Activated CD4-positive, alpha-beta T cell treated with anti-CD3 and anti-CD28 coated beads for 4 hours (primary cell): ENCODE measurements around the gene MAPK4.
"Not testable (repeated sequence)": the region's sequence is repeated elsewhere in the genome, so short reads cannot be mapped to it uniquely, and the experiment has no call there.

Experiments used
- DNase-seq, 2 donors: peaks; one replicate each; pipeline ENCODE4 v3.0.0-alpha.2; 2020

The MAPK4 gene

DNA sequence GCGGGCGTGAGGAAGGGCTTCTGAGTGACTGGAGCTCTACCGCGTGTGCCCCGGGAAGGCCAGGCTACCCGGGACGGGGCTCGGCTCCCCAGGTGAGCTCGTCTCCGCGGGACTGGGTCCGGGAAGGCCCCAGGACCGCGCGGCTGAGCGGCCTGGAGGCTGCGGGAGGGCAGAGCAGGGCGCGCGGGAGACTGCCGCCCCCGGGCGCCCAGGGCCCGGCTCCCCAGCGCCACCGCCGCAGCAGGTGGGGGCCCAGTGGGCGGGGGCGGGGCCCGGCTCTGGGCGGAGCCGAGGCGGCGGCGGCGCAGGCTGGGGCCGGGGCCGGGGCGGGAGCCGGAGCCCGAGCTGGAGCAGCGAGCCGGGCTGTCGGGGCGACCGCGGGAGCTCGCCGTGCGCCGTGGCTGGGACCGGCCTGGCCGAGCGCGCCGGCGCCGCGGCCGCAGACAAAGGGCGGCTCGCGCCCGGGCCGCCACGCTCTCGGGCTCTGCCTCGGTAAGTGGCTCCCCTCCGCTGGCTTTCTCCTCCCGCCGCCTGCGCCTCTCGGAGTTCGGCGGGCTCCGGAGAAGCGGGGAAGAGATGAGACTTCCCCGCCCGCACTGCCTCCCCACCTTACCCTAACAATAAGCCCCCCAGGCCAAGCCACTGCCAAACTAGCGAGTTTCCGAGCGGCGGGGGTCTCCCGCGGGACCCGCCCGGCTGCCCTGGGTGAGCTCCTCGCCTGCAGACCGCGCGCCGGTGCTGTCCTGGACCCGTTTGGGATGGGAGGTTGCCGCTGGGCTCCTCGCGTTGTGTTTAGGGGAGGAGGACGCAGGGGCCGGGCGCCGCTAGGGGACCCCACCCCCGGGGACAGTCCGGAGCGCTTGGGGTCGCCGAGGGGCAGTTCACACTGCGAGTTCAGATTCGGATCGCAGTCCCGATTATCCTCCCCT is at the start of gene MAPK4:
TSS of gene MAPK4 (plus strand) at position 336 of the 929 bp plus-strand sequence. CDS start 103,872 bp downstream, outside the sequence.
- DNase-seq = no peak

DNA sequence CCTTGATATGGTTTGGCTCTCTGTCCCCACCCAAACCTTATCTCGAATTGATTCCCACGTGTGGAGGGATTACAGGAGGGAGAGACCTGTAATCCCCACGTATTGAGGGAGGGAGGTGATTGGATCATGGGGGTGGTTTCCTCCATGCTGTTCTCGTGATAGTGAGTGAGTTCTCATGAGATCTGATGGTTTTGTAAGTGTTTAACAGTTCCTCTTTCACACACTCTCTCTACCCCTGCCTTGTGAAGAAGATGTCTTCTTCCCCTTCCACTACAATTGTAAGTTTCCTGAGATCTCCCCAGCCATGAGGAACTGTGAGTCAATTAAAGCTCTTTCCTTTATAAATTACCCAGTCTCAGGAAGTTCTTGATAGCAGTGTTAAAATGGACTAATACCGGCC is 42.6 kb upstream of the MAPK4 start:
- not testable (repeated sequence) for DNase-seq

DNA sequence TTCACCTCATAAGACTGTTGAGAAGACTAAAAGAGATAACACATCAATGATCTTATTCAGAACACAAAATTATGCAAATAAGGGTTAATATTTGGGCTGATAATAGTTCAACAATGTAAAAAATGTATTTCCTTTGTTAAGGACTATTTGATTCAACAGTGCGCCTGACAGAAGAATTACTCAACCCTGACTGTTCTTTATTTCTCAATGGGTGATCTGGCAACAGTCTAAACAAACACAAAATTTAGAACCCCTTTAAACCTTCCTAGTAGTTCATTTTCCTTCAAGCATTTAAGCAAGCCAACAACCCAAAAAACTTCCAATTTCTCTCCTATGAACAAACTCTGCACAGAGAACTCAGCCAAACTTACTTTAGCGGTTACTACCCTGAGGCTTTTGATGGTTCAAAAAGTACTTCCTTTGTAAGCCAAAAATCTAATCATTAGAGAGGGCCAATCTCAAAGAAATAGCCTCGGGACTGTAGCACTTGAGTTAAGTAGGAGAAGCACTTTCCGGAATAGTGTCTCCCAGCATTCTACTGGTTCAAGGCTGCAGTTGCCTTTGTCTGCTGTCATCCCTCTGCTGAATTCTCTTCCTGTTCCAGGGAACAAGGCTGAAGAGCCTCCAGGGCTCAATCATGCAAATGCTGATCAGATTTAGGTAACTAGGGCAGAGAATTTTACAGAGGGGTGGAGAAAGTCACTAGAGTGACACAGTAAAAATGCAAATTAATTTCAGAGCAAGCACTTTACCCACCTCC is 40.9 kb upstream of the MAPK4 start:
- no peak for DNase-seq

DNA sequence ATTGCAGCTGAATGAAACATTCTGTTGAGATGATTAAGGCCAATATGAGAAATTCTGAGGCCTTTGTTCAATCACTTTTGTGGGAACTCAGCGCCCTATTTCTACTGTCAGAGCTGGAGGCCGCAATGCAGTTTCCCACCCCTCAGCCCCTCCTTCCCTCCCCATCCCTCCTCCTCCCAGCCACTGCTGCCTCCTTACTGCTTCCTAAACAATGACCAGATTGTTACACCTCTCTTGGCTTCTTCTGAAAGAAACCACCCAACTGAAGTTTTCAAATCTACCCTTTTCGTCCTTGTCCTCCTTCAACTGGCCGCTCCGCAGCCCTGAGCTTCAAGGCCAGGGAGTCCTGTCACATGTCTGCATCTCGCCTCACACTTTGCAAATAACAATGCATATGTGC is 36.7 kb upstream of the MAPK4 start:
- DNase-seq = no peak

DNA sequence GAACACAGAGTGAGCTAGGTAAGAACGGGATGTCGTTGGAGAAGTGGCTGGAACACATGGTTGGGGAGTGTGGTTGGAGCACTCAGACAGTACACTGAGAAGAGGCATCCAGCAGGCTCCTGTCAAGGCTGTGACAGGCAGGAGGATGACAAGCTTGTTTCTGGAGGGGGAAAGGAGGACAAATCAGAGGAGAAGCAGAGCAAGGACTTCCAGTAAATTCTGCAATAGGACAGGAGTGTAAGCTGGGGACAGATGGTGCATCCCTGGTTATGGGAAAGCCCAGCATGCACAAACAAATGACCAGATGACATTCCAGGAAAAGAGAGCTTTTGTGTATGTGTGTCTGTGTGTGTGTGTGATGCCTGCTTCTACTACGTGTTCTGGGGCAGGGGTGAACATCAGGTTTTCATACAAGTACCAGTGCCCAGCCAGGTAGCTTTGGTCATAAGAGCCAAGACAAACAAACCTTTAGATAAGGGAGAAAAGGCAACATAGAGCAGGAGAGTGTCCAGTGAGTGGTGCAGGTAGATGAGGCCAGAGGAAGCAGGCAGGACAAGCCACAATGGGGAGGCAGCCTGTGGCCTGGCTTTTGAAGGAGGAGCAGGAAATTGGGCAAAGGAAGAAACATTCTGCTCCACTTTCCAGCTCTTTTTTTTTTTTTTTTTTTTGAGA is 32.1 kb upstream of the MAPK4 start:
- no peak for DNase-seq

DNA sequence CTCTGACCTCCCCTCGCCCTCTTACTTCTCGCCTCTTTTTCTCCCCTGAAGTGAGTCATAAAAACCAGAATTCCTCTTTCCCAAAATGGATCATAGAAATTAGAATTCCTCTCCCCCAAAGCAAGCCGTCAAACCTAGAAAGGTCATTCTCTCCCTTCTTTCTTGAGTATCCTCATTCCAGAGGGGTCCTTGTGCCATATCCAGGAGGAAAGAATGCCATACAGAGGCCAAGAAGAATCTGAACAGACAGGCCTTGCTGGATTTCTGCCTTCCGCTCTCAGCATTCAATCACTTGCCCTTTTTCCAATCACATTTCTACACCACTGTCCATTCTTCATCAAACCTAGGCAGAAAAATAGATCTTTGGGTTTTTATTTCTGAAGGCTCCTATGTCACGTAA is 31.1 kb upstream of the MAPK4 start:
- DNase-seq = no peak

DNA sequence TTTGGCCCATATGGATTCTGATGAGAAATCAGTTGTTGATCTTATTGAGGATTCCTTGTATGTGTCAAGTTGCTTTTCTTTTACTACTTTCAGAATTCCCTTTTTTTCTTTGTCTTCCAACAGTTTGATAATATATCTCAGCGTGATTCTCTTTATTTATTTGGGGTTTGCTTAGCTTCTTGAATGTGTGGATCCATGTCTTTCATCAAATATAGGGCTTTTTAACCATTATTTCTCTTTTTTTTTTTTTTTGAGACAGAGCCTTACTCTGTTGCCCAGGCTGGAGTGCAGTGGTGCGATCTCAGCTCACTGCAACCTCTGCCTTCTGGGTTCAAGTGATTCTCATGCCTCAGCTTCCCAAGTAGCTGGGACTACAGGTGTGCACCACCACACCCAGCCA is 26.1 kb upstream of the MAPK4 start:
- not testable (repeated sequence) for DNase-seq

DNA sequence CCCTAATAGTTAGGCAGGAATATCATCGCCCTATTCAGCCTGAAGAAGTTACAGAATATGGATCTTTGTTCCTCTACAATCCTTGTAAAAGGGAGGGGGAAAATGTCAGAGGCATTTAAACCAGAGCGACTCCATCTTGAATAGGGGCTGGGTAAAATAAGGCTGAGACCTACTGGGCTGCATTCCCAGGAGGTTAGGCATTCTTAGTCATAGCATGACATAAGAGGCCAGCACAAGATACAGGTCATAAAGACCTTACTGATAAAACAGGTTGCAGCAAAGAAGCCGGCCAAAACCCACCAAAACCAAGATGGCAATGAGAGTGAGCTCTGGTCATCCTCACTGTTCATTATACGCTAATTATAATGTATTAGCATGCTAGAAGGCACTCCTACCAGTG is 15.4 kb upstream of the MAPK4 start:
- not testable (repeated sequence) for DNase-seq

DNA sequence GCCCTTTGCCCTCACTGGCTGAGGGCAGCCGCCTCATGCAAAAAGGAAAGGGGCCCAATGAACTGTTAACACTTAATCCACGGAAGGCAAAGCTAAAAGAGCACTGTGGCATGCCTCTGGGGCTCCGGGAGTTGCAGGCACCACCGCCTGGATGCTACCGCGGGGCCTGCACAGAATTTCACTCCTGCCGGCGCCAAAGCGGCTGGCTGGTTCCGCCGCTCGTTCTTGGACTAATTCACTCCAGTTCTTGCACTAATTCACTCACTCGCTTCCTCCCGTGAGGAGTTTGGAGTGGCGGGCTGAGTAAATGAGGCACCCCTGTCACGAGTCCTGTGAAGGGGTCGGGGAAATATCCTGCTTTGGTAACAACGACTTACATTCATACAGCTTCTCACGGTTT is 14.0 kb upstream of the MAPK4 start:
- no peak for DNase-seq

GRCh38 chr18:50548160-50548559 is 11.7 kb upstream of the MAPK4 start:
- DNase-seq = no peak

- DNase-seq = not testable (repeated sequence)
Observed at GRCh38 chr18:50551651-50552050, 8.2 kb upstream of the MAPK4 start.

- DNase-seq = no peak
Observed at GRCh38 chr18:50558157-50558556, 1.7 kb upstream of the MAPK4 start.

DNA sequence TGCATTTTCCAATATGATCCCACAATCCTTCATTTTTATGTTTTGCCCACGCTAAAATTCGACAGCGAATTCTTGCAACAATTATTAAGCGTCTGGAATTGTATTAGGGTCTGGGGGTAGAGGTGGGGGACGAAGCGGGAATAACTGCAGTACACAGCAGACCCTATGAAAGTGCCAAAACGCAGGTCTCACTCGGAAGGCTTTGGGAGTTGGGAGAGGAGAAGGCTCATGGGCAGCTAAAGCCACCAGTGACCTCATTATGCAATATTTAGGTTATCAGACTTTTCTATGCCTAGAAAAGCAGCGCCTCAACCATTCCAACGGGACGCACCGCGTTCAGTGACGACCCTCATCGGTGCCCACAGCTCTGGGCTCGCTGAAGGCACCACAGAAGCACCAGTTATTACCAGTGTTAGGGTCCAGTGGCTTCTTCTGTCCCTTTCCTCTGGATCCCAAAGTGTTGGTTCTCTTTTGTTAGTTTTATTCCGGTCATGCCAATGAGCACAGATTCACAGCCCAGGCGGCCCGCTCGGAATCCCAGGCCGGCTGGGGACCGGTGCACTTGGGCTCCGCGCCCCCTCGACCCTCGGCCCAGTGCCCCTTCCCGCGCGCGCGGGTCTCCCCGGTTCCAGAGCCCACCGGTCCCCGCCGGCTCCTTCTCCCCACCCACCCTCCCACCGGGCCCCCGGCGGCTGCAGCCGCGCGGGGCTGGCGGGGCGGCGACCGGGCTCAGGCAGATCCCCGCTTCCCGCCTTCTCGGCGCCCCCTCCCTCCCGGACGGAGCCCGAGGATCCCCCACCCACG is 737 bp upstream of the MAPK4 start:
- no peak for DNase-seq

DNA sequence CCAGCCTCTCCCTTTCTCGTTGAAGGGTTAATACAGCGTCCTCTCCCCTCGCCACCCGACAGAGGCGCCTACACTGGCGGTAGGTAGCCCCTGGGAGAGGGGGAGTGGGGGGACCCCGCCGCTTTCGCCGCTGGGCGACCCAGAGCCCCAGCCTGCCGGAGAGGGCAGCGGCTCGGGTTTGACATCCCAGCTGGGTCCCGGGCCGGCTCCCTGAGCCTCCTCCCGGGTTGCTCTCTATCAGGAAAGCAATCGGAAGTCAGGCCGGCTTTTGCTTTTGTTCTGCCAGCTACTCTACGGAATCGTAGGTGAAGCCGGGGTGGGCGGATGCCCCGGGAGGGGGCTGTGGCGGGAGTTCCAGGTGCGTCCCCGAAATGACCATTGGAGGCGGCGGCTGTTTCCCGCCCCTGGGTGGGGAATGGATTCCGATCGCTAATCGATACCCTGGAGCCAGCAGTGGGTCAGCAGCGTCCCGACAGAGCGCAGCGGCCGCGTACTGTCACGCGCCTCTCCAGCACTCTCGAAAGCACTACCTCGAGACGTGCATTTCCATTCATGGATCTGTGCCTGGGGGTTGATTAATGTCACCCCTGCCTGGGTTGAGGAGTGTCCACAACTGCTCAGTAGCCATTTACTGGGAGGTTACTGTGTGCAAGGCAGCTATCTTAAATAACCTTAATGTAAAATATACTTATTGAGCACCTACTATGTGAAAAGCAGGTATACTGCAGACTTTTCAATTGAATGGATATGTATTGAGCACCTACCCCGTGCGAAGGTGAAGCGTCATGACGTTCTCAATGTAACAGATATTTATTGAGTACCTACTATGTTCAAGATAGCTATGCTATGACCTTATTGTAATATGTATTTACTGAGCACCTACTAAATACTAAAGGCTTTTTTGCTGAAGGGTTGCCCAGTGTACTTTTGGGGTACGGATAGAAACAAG is 1.1 kb downstream of the MAPK4 start:
- no peak for DNase-seq

- DNase-seq = not testable (repeated sequence)
Observed at GRCh38 chr18:50562258-50562657, 2.4 kb downstream of the MAPK4 start.

GRCh38 chr18:50562686-50563085 is 2.8 kb downstream of the MAPK4 start:
- no peak for DNase-seq

DNA sequence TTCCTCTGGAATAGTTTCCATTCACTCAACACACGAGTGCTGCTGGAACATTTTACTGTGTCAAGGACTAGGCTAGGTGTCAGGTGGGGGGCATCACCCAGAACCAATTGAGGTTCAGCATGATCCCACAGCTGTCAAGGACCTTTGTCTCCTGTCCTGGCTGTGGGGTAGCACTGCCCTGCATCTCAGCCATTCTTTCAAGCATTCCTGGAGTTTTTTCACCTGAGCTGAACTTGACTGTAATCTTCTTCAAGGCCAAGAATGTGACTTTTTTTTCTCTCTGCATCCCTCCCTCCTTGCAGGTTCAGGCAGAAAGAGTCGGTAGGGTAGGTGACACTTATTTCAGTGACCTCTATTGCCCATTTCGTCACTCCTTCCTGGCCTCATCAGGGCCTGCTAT is 3.5 kb downstream of the MAPK4 start:
- DNase-seq = no peak

GRCh38 chr18:50569930-50570329 is 10.0 kb downstream of the MAPK4 start:
- no peak for DNase-seq

DNA sequence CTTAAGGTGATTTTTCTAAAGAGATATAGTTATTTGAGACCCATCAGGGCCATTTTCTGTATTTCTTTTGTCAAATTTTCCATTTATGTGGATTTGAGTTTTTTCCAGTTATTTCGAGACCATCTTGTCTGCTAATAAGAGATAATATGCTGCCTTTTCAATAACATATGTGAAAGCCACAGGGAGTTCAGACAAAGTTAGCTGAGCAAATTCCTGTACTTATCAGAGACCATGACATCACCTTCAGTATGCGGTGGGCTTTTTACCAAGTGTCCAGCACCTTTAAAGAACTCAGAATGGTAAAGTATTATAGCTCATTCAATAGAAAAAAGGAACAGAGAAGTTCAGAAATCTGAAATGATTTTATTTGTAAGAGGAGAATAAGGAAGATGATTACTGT is 11.7 kb downstream of the MAPK4 start:
- no peak for DNase-seq

DNA sequence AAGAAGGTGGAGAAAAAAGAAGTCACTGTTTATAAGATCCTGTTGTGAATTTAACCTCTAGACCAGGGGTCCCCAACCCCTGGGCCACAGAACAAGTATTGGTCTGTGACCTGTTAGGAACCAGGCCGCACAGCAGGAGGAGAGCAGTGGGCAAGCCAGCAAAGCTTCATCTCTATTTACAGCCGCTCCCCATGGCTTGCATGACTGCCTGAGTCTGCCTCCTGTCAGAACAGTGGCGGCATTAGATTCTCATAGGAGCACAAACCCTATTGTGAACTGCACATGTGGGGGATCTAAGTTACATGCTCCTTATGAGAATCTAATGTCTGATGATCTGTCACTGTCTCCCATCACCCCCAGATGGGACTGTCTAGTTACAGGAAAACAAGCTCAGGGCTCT is 13.3 kb downstream of the MAPK4 start:
- not testable (repeated sequence) for DNase-seq

GRCh38 chr18:50573679-50574078 is 13.8 kb downstream of the MAPK4 start:
- DNase-seq = no peak
